ENCODE measurements around the gene GRIK1. TPM values are rescaled to one million over a fixed set of nuclear protein-coding genes. Genes with fewer than 3 reads are reported as not detected.

GRIK1 gene
- total RNA-seq, 1 donor from 2014 or later = 4.6 TPM

GRCh38 chr21:29928537-29928936 is 11.3 kb downstream of the GRIK1 start:
- no peak for ATAC-seq
- intact Hi-C loops (cut with DNase I) = no loop called here
- no peak for DNase-seq (ENCODE audit: low spot score)

GRCh38 chr21:29920938-29921337 is 18.9 kb downstream of the GRIK1 start:
- no peak for ATAC-seq
- intact Hi-C loops (cut with DNase I) = no loop called here
- DNase-seq (ENCODE audit: low spot score) = no peak

- no peak for DNase-seq (ENCODE audit: low spot score)
- ATAC-seq = no peak
- intact Hi-C loops (cut with DNase I) = no loop called here
These were observed 25.5 kb downstream of the GRIK1 start for GRCh38 chr21:29914326-29914725.

- intact Hi-C loops (cut with DNase I) = no loop called here
- ATAC-seq (no peak), DNase-seq (ENCODE audit: low spot score) (no peak)
These were observed 30.2 kb downstream of the GRIK1 start for GRCh38 chr21:29909571-29909970.

GRCh38 chr21:29904359-29905282 is 35.2 kb downstream of the GRIK1 start:
- no peak for DNase-seq (ENCODE audit: low spot score)
- intact Hi-C loops (cut with DNase I) = no loop called here
- no peak for ATAC-seq

GRCh38 chr21:29896884-29897283 is 42.9 kb downstream of the GRIK1 start:
- no peak for ATAC-seq
- DNase-seq (ENCODE audit: low spot score) = no peak
- intact Hi-C loops (cut with DNase I) = no loop called here

GRCh38 chr21:29893687-29894086 is 46.1 kb downstream of the GRIK1 start:
- ATAC-seq (no peak), DNase-seq (ENCODE audit: low spot score) (no peak)
- intact Hi-C loops (cut with DNase I) = no loop called here

- DNase-seq (ENCODE audit: low spot score) = no peak
- no peak for ATAC-seq
- intact Hi-C loops (cut with DNase I) = no loop called here
These were observed 47.4 kb downstream of the GRIK1 start for GRCh38 chr21:29892379-29892778.

- intact Hi-C loops (cut with DNase I) = no loop called here
- no peak for ATAC-seq
- no peak for DNase-seq (ENCODE audit: low spot score)
These were observed 51.4 kb downstream of the GRIK1 start for GRCh38 chr21:29888437-29888836.

- intact Hi-C loops (cut with DNase I) = no loop called here
- DNase-seq (ENCODE audit: low spot score) = no peak
- no peak for ATAC-seq
These were observed 52.3 kb downstream of the GRIK1 start for GRCh38 chr21:29887313-29888009.

GRCh38 chr21:29885491-29885890 is 54.3 kb downstream of the GRIK1 start:
- intact Hi-C loops (cut with DNase I) = no loop called here
- no peak for ATAC-seq
- no peak for DNase-seq (ENCODE audit: low spot score)

GRCh38 chr21:29875873-29876272 is 63.9 kb downstream of the GRIK1 start:
- DNase-seq (ENCODE audit: low spot score) = no peak
- intact Hi-C loops (cut with DNase I) = no loop called here
- ATAC-seq = no peak

GRCh38 chr21:29875036-29875716 is 64.6 kb downstream of the GRIK1 start:
- DNase-seq (ENCODE audit: low spot score) (no peak), ATAC-seq (no peak)
- intact Hi-C loops (cut with DNase I) = no loop called here

GRCh38 chr21:29873908-29874307 is 65.9 kb downstream of the GRIK1 start:
- ATAC-seq (no peak), DNase-seq (ENCODE audit: low spot score) (no peak)
- intact Hi-C loops (cut with DNase I) = no loop called here

- intact Hi-C loops (cut with DNase I) = no loop called here
- no peak for DNase-seq (ENCODE audit: low spot score)
- ATAC-seq = no peak
These were observed 69.0 kb downstream of the GRIK1 start for GRCh38 chr21:29870814-29871213.

GRCh38 chr21:29867796-29868195 is 72.0 kb downstream of the GRIK1 start:
- no peak for DNase-seq (ENCODE audit: low spot score)
- ATAC-seq = no peak
- intact Hi-C loops (cut with DNase I) = no loop called here

- no peak for DNase-seq (ENCODE audit: low spot score)
- no peak for ATAC-seq
- intact Hi-C loops (cut with DNase I) = no loop called here
These were observed 79.5 kb downstream of the GRIK1 start for GRCh38 chr21:29860346-29860745.

- intact Hi-C loops (cut with DNase I) = no loop called here
- no peak for DNase-seq (ENCODE audit: low spot score)
- ATAC-seq = no peak
These were observed 82.6 kb downstream of the GRIK1 start for GRCh38 chr21:29857150-29857549.

- intact Hi-C loops (cut with DNase I) = no loop called here
- no peak for DNase-seq (ENCODE audit: low spot score)
- no peak for ATAC-seq
These were observed 85.0 kb downstream of the GRIK1 start for GRCh38 chr21:29854795-29855194.

- DNase-seq (ENCODE audit: low spot score) = no peak
- ATAC-seq = no peak
- intact Hi-C loops (cut with DNase I) = no loop called here
These were observed 88.2 kb downstream of the GRIK1 start for GRCh38 chr21:29851611-29852010.
